Mesendoderm (in vitro differentiated cells): ENCODE measurements around the gene BUB1B.

ENCODE experiments used
- DNase-seq: peaks from one replicate; pipeline ENCODE4 v3.0.0; 2013
- H2AK5ac ChIP-seq: 2 replicates; pipeline ENCODE4 v1.6.1; 2013; ENCODE audit warnings: low read length, inconsistent platforms
- H2BK120ac ChIP-seq: 2 replicates; pipeline ENCODE4 v1.6.1; 2013; ENCODE audit warnings: low read depth, mild to moderate bottlenecking, low read length, moderate library complexity, mixed read lengths
- H2BK15ac ChIP-seq: replicated peaks from 2 replicates; pipeline ENCODE4 v1.6.1; 2013; ENCODE audit warnings: low read depth, mild to moderate bottlenecking, moderate library complexity
- H2BK5ac ChIP-seq: 2 replicates; pipeline ENCODE4 v1.6.1; 2013; ENCODE audit warnings: low read length, inconsistent platforms
- H3K18ac ChIP-seq: 2 replicates; pipeline ENCODE4 v1.6.1; 2013; ENCODE audit warnings: mild to moderate bottlenecking, low read length, mixed read lengths
- H3K23ac ChIP-seq: one replicate; pipeline ENCODE4 v1.6.1; 2013; ENCODE audit warnings: low read length
- H3K27ac ChIP-seq: 2 replicates; pipeline ENCODE4 v1.5.1; 2013; ENCODE audit warnings: low read depth, mild to moderate bottlenecking, inconsistent platforms, low read length, moderate library complexity
- H3K27me3 ChIP-seq: 2 replicates; pipeline ENCODE4 v1.6.1; 2013; ENCODE audit warnings: low read length, control low read depth, mild to moderate bottlenecking, inconsistent platforms; ENCODE audit not compliant: insufficient read depth, poor library complexity
- H3K36me3 ChIP-seq: 2 replicates; pipeline ENCODE4 v1.6.1; 2013; ENCODE audit warnings: low read length, inconsistent platforms; ENCODE audit not compliant: control insufficient read depth, insufficient read depth
- H3K4ac ChIP-seq: one replicate; pipeline ENCODE4 v1.6.1; 2013; ENCODE audit warnings: low read depth, mild to moderate bottlenecking, low read length, moderate library complexity
- H3K4me1 ChIP-seq: 2 replicates; pipeline ENCODE4 v1.6.1; 2013; ENCODE audit warnings: low read depth, low read length, inconsistent platforms; ENCODE audit not compliant: control insufficient read depth
- H3K4me2 ChIP-seq: 2 replicates; pipeline ENCODE4 v1.6.1; 2013; ENCODE audit warnings: low read length
- H3K4me3 ChIP-seq: 2 replicates; pipeline ENCODE4 v1.5.1; 2013; ENCODE audit warnings: mild to moderate bottlenecking, low read length
- H3K56ac ChIP-seq: one replicate; pipeline ENCODE4 v1.6.1; 2013; ENCODE audit warnings: low read length
- H3K79me1 ChIP-seq: 2 replicates; pipeline ENCODE4 v1.6.1; 2013; ENCODE audit warnings: low read length, inconsistent platforms
- H3K79me2 ChIP-seq: 2 replicates; pipeline ENCODE4 v1.6.1; 2013; ENCODE audit warnings: mild to moderate bottlenecking, low read length; ENCODE audit not compliant: control insufficient read depth, insufficient read depth
- H3K9ac ChIP-seq: 2 replicates; pipeline ENCODE4 v1.6.1; 2013; ENCODE audit warnings: low read length, inconsistent platforms
- H4K5ac ChIP-seq: one replicate; pipeline ENCODE4 v1.6.1; 2013; ENCODE audit warnings: low read length
- H4K8ac ChIP-seq: one replicate; pipeline ENCODE4 v1.6.1; 2013; ENCODE audit warnings: low read depth, mild to moderate bottlenecking, control low read depth, low read length, moderate library complexity
- WGBS: extraction: QIAGEN DNeasy Blood & Tissue Kit; methylation state at CpG from one replicate; pipeline ENCODE4 v1.1.7; 2013; ENCODE audit warnings: low lambda C conversion rate, missing lambda C conversion rate; ENCODE audit not compliant: insufficient coverage; ENCODE audit errors: extremely low coverage; 5-methylcytosine and 5-hydroxymethylcytosine counted together

Gene BUB1B

DNA sequence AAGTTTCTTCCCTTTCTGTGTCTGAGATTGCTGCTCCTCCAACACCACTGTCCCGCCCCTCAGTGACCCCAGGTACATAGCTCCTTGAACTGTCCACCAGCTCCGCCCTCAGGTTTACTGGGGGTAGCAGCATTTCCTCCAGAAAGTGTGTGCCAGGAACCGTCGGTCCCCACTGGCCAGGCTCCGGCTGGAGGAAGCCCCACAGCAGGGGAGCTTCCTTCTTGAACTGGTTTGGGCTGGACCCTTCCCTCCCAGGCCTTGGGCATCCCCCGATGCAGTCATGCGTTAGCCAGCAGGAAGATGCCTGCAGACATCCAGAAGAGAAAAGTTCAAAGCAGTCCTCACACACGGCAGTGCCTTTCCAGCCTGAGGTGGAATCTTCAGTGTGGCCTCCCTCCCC, 97.7 kb downstream of the BUB1B start:
- no peak overlapping the region for H2BK15ac ChIP-seq
- no peaks in the 10 kb centered on the region for H3K79me2 ChIP-seq
- H3K36me3 ChIP-seq: no peaks in the 10 kb centered on the region

DNA sequence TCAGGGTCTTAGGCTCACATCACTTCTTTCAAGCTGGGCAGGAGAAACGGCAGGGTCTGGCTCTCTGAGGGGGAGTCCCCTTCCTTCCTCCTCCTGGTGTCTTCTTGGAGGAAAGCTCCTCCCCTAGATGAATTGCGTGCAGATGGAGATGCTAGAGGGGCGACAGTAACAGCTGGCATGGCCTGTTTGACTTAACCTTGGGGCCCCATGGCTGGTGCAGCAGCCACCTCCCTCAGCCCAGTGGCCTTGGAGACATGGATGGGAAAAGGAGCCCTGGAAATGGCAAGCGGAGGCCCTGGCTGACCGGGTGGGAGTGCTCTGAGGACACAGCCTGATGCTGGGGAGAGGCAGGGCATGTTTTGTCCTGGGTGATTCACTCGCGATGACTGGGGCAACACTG, 98.2 kb downstream of the BUB1B start:
- H3K4me1 ChIP-seq: peaks cover 11% of the 10 kb centered on the region

More for the DNA sequence above, 97.7 kb downstream of the BUB1B start:
- Histone ChIP-seq H3K27ac (no peak overlapping the region), H3K23ac (no peak overlapping the region), H3K27me3 (peaks cover 1% of the 10 kb centered on the region), H3K9ac (no peak overlapping the region), H4K8ac (no peak overlapping the region), H3K79me1 (no peaks in the 10 kb centered on the region), H4K5ac (no peak overlapping the region), H3K4me1 (peaks cover 11% of the 10 kb centered on the region), H2BK5ac (no peak overlapping the region), H3K4me2 (no peak overlapping the region), H3K56ac (peak overlapping the region; percentile 58), H2AK5ac (no peak overlapping the region), H3K18ac (no peak overlapping the region), H3K4ac (no peak overlapping the region), H2BK120ac (no peak overlapping the region), H3K4me3 (no peak overlapping the region)
- DNase-seq: peak; percentile 89
- no CpG with 5 or more reads among the region's 8 CpGs for WGBS

GRCh38 chr15:40263024-40263754, 102.3 kb downstream of the BUB1B start:
- WGBS: no CpG with 5 or more reads among the region's 12 CpGs
- H4K5ac ChIP-seq: no peak overlapping the region

More for the DNA sequence above, 98.2 kb downstream of the BUB1B start:
- H2BK15ac ChIP-seq: no peak overlapping the region
- no peak overlapping the region for H3K27ac ChIP-seq
- H3K23ac ChIP-seq: no peak overlapping the region
- no peak for DNase-seq
- H4K8ac ChIP-seq: no peak overlapping the region
- no peaks in the 10 kb centered on the region for H3K79me2 ChIP-seq
- H3K36me3 ChIP-seq: no peaks in the 10 kb centered on the region
- H4K5ac ChIP-seq: no peak overlapping the region
- H3K27me3 ChIP-seq: no peaks in the 10 kb centered on the region
- H2BK120ac ChIP-seq: no peak overlapping the region
- H3K79me1 ChIP-seq: no peaks in the 10 kb centered on the region
- no peak overlapping the region for H3K18ac ChIP-seq
- H3K4me2 ChIP-seq: no peak overlapping the region
- WGBS: no CpG with 5 or more reads among the region's 7 CpGs
- H3K4ac ChIP-seq: no peak overlapping the region
- no peak overlapping the region for H3K4me3 ChIP-seq
- no peak overlapping the region for H3K9ac ChIP-seq
- peak overlapping the region; percentile 58 for H3K56ac ChIP-seq
- H2BK5ac ChIP-seq: no peak overlapping the region
- no peak overlapping the region for H2AK5ac ChIP-seq

GRCh38 chr15:40264321-40265153, 103.7 kb downstream of the BUB1B start:
- H3K56ac ChIP-seq: no peak overlapping the region
- H2BK5ac ChIP-seq: no peak overlapping the region
- no peak overlapping the region for H3K9ac ChIP-seq
- no peaks in the 10 kb centered on the region for H3K27me3 ChIP-seq
- no CpG with 5 or more reads among the region's 16 CpGs for WGBS
- H3K4me2 ChIP-seq: no peak overlapping the region
- no peak overlapping the region for H3K4ac ChIP-seq
- no peak overlapping the region for H3K23ac ChIP-seq
- no peak overlapping the region for H4K8ac ChIP-seq
- no peak overlapping the region for H3K27ac ChIP-seq
- no peaks in the 10 kb centered on the region for H3K79me2 ChIP-seq
- H4K5ac ChIP-seq: no peak overlapping the region
- no peak for DNase-seq
- H3K36me3 ChIP-seq: no peaks in the 10 kb centered on the region
- no peaks in the 10 kb centered on the region for H3K79me1 ChIP-seq
- no peak overlapping the region for H2BK15ac ChIP-seq
- no peaks in the 10 kb centered on the region for H3K4me1 ChIP-seq
- no peak overlapping the region for H3K4me3 ChIP-seq
- H3K18ac ChIP-seq: no peak overlapping the region
- H2BK120ac ChIP-seq: no peak overlapping the region
- H2AK5ac ChIP-seq: no peak overlapping the region

More at GRCh38 chr15:40263024-40263754, 102.3 kb downstream of the BUB1B start:
- H2AK5ac ChIP-seq: no peak overlapping the region
- H3K56ac ChIP-seq: no peak overlapping the region
- no peak overlapping the region for H4K8ac ChIP-seq
- H3K4me2 ChIP-seq: no peak overlapping the region
- no peak overlapping the region for H2BK120ac ChIP-seq
- no peak overlapping the region for H2BK5ac ChIP-seq
- H3K36me3 ChIP-seq: no peaks in the 10 kb centered on the region
- no peak overlapping the region for H3K4ac ChIP-seq
- H3K9ac ChIP-seq: no peak overlapping the region
- H3K27ac ChIP-seq: no peak overlapping the region
- no peak overlapping the region for H3K18ac ChIP-seq
- no peak for DNase-seq
- H3K79me1 ChIP-seq: no peaks in the 10 kb centered on the region
- no peak overlapping the region for H3K23ac ChIP-seq
- H3K79me2 ChIP-seq: no peaks in the 10 kb centered on the region
- peaks cover 6% of the 10 kb centered on the region for H3K4me1 ChIP-seq
- H2BK15ac ChIP-seq: no peak overlapping the region
- no peaks in the 10 kb centered on the region for H3K27me3 ChIP-seq
- no peak overlapping the region for H3K4me3 ChIP-seq

- no peak overlapping the region for H2BK15ac ChIP-seq
- H3K4me1 ChIP-seq: no peaks in the 10 kb centered on the region
- H3K4me3 ChIP-seq: no peak overlapping the region
- H3K79me1 ChIP-seq: no peaks in the 10 kb centered on the region
- H2BK5ac ChIP-seq: no peak overlapping the region
- no peak overlapping the region for H3K56ac ChIP-seq
- H2BK120ac ChIP-seq: no peak overlapping the region
- no peak overlapping the region for H3K9ac ChIP-seq
- H3K36me3 ChIP-seq: no peaks in the 10 kb centered on the region
- H4K8ac ChIP-seq: no peak overlapping the region
- H3K4me2 ChIP-seq: no peak overlapping the region
- no CpG with 5 or more reads among the region's 10 CpGs for WGBS
- H3K23ac ChIP-seq: no peak overlapping the region
- H3K79me2 ChIP-seq: no peaks in the 10 kb centered on the region
- no peak overlapping the region for H2AK5ac ChIP-seq
- H3K27me3 ChIP-seq: no peaks in the 10 kb centered on the region
- no peak overlapping the region for H3K27ac ChIP-seq
- H3K18ac ChIP-seq: no peak overlapping the region
- H4K5ac ChIP-seq: no peak overlapping the region
- H3K4ac ChIP-seq: no peak overlapping the region
- DNase-seq: no peak
Observed at GRCh38 chr15:40265355-40265754, 104.5 kb downstream of the BUB1B start.
